IMR-90 (cell line): ENCODE results near the gene DLK2. TPM values are rescaled to one million over a fixed set of nuclear protein-coding genes. Genes with fewer than 3 reads are reported as not detected.

Experiments used
- ATAC-seq: fragments of 200-7000 bp; cut with Tn5 transposase; 2 replicates; pipeline ENCODE4 v1.9.1; 2020; ENCODE audit warnings: low read depth, mild to moderate bottlenecking, moderate library complexity
- BruUV-seq: library from RNA; stranded (reverse); fragments of 400-500 nt; replicated peaks from 2 replicates; lab custom pipeline; 2021; lab: Mats Ljungman, UMichigan
- CTCF ChIA-PET: fragments of 300-600 bp; formaldehyde crosslinking; extraction: SDS; loops from one replicate; lab custom pipeline; 2021; ENCODE audit warnings: antibody characterized with exemption; lab: Yijun Ruan, JAX
- POLR2A ChIA-PET: fragments of 300-600 bp; sonication (Branson Sonifier 250); formaldehyde crosslinking; loops from one replicate; lab custom pipeline; 2022; ENCODE audit warnings: antibody characterized with exemption; ENCODE audit not compliant: unreplicated experiment; lab: Charles Lee
- DNase-seq: peaks from one replicate; pipeline ENCODE4 v3.0.0; 2013
- H2AFZ ChIP-seq: replicated peaks from 2 replicates; pipeline ENCODE3; 2013; ENCODE audit warnings: low read length, mild to moderate bottlenecking; ENCODE audit not compliant: poor library complexity
- H2AK5ac ChIP-seq: 2 replicates; pipeline ENCODE4 v1.6.1; 2013; ENCODE audit warnings: low read depth, low read length, inconsistent platforms
- H2AK9ac ChIP-seq: replicated peaks from 2 replicates; pipeline ENCODE3; 2013; ENCODE audit warnings: mild to moderate bottlenecking, low read depth, low read length, moderate library complexity; ENCODE audit not compliant: poor library complexity
- H2BK120ac ChIP-seq: 2 replicates; pipeline ENCODE4 v1.6.1; 2013; ENCODE audit warnings: low read depth, low read length, inconsistent platforms
- H2BK15ac ChIP-seq: 3 replicates; pipeline ENCODE4 v1.6.1; 2013; ENCODE audit warnings: low read depth, low read length, inconsistent platforms
- H2BK20ac ChIP-seq: 2 replicates; pipeline ENCODE4 v1.6.1; 2013; ENCODE audit warnings: low read depth, mild to moderate bottlenecking, inconsistent platforms, low read length, moderate library complexity
- H2BK5ac ChIP-seq: 2 replicates; pipeline ENCODE4 v1.6.1; 2013; ENCODE audit warnings: mild to moderate bottlenecking, low read depth, low read length, inconsistent platforms; ENCODE audit not compliant: poor library complexity, severe bottlenecking
- H3K14ac ChIP-seq: replicated peaks from 2 replicates; pipeline ENCODE4 v1.6.1; 2013; ENCODE audit warnings: low read depth, low read length, inconsistent platforms
- H3K18ac ChIP-seq: 2 replicates; pipeline ENCODE4 v1.6.1; 2013; ENCODE audit warnings: low read depth, low read length, control low read depth
- H3K23ac ChIP-seq: 2 replicates; pipeline ENCODE4 v1.6.1; 2013; ENCODE audit warnings: low read depth, low read length, inconsistent platforms
- H3K27ac ChIP-seq: 2 replicates; pipeline ENCODE4 v1.5.1; 2013; ENCODE audit warnings: mild to moderate bottlenecking, control low read depth, low read length; ENCODE audit not compliant: insufficient read depth
- H3K27me3 ChIP-seq: 2 replicates; pipeline ENCODE4 v1.6.1; 2013; ENCODE audit warnings: low read length; ENCODE audit not compliant: control insufficient read depth, insufficient read depth
- H3K36me3 ChIP-seq: 2 replicates; pipeline ENCODE4 v1.6.1; 2013; ENCODE audit warnings: low read length, mixed read lengths; ENCODE audit not compliant: control insufficient read depth, insufficient read depth
- H3K4ac ChIP-seq: 2 replicates; pipeline ENCODE4 v1.6.1; 2013; ENCODE audit warnings: low read depth, low read length, inconsistent platforms
- H3K4me1 ChIP-seq: 2 replicates; pipeline ENCODE4 v1.6.1; 2013; ENCODE audit warnings: low read length, mixed read lengths; ENCODE audit not compliant: control insufficient read depth, insufficient read depth
- H3K4me2 ChIP-seq: 2 replicates; pipeline ENCODE4 v1.6.1; 2013; ENCODE audit warnings: low read depth, mild to moderate bottlenecking, control low read depth, low read length, moderate library complexity
- H3K4me3 ChIP-seq: 2 replicates; pipeline ENCODE4 v1.5.1; 2013; ENCODE audit warnings: low read depth, mild to moderate bottlenecking, control low read depth, low read length, moderate library complexity; ENCODE audit not compliant: insufficient read depth
- H3K56ac ChIP-seq: 2 replicates; pipeline ENCODE4 v1.6.1; 2013; ENCODE audit warnings: low read length, inconsistent platforms; ENCODE audit not compliant: insufficient read depth; ENCODE audit errors: extremely low read depth
- H3K79me1 ChIP-seq, 2 experiments: 2 replicates each; pipeline ENCODE4 v1.6.1; 2013; ENCODE audit warnings: low read length in 2 of 2, inconsistent platforms in 1 of 2, low read depth in 1 of 2
- H3K9ac ChIP-seq: 2 replicates; pipeline ENCODE4 v1.6.1; 2013; ENCODE audit warnings: low read depth, low read length, control low read depth
- H3K9me1 ChIP-seq: 2 replicates; pipeline ENCODE4 v1.6.1; 2013; ENCODE audit warnings: low read length, inconsistent platforms; ENCODE audit not compliant: insufficient read depth
- H3K9me3 ChIP-seq: 2 replicates; pipeline ENCODE4 v1.6.1; 2013; ENCODE audit warnings: low read length; ENCODE audit not compliant: control insufficient read depth, insufficient read depth
- H4K20me1 ChIP-seq: 2 replicates; pipeline ENCODE4 v1.6.1; 2013; ENCODE audit warnings: low read length, inconsistent platforms; ENCODE audit not compliant: insufficient read depth
- H4K5ac ChIP-seq: 2 replicates; pipeline ENCODE4 v1.6.1; 2013; ENCODE audit warnings: mild to moderate bottlenecking, low read depth, low read length, control low read depth
- H4K8ac ChIP-seq, 2 experiments: 2 replicates each; pipeline ENCODE4 v1.6.1; 2013; ENCODE audit warnings: low read depth in 2 of 2, low read length in 2 of 2, control low read depth in 1 of 2, inconsistent platforms in 1 of 2
- H4K91ac ChIP-seq: 2 replicates; pipeline ENCODE4 v1.6.1; 2013; ENCODE audit warnings: low read depth, low read length, inconsistent platforms; ENCODE audit not compliant: insufficient read depth
- FOS ChIP-seq: fragments of 150-350 bp; IDR thresholded peaks from 2 replicates; pipeline ENCODE4 v1.6.1; 2016; ENCODE audit warnings: low read depth, low read length
- RAD21 ChIP-seq: IDR thresholded peaks from 2 replicates; pipeline ENCODE4 v1.6.1; 2012; ENCODE audit warnings: low read length, improper control_type of control experiment
- RFX5 ChIP-seq: IDR thresholded peaks from 2 replicates; pipeline ENCODE4 v1.8.0; 2012; ENCODE audit warnings: low read depth, mild to moderate bottlenecking, low read length, moderate library complexity
- WGBS, 2 experiments: methylation state at CpG; one replicate each; pipeline versions ENCODE4 v1.1.5 to v1.1.7; 2013; ENCODE audit warnings: missing lambda C conversion rate in 2 of 2; ENCODE audit not compliant: insufficient read length in 1 of 2; ENCODE audit errors: extremely low coverage in 2 of 2; 5-methylcytosine and 5-hydroxymethylcytosine counted together
- dilution Hi-C: fragments of 300-500 bp; cut with HindIII; formaldehyde crosslinking; loops from one replicate; pipeline ENCODE4 v1.14.3; 2018; ENCODE audit warnings: low sequenced_read_pairs; ENCODE audit not compliant: unreplicated experiment
- in situ Hi-C: fragments of 300-500 bp; cut with MboI; formaldehyde crosslinking; loops from 3 replicates; pipeline ENCODE4 v1.14.3; 2019; ENCODE audit warnings: low sequenced_read_pairs, inconsistent platforms, mixed read lengths
- intact Hi-C: fragments of 100-400 bp; cut with micrococcal nuclease; formaldehyde crosslinking; loops from 2 replicates; pipeline ENCODE4 v1.10.0; 2022
- polyA plus RNA-seq, 3 experiments: library from polyadenylated mRNA; depleted of rRNA; stranded (reverse); fragments of >200 nt; gene quantifications; 2 replicates each; pipeline ENCODE4 v1.2.3, GENCODE V29; 2012; ENCODE audit warnings: low replicate concordance in 1 of 3
- total RNA-seq: library from RNA; depleted of rRNA; stranded (reverse); fragments of >200 nt; gene quantifications from 2 replicates; pipeline ENCODE4 v1.2.3, GENCODE V29; 2012

The DLK2 gene
- total and polyA plus RNA-seq, 2 of the 4 experiments (the other 2 are of a cell fraction): 0.90 to 2.8 TPM

- in situ Hi-C loops: no loop called here
- intact Hi-C loops: no loop called here
- no CpG with 5 or more reads among the region's 9 CpGs for WGBS, 2 experiments
These were observed 2.3 kb upstream of the DLK2 start for GRCh38 chr6:43457643-43458042.

More at GRCh38 chr6:43457643-43458042, 2.3 kb upstream of the DLK2 start:
- Histone ChIP-seq H3K9me3 (no peaks in the 10 kb centered on the region; the same call in 1 of the 2 replicates), H3K36me3 (peaks cover 4% of the 10 kb centered on the region; the same call in 1 of the 2 replicates), H3K56ac (no peak overlapping the region), H2BK5ac (no peak overlapping the region), H3K23ac (no peak overlapping the region), H3K4me2 (no peak overlapping the region), H3K18ac (no peak overlapping the region), H3K9me1 (no peaks in the 10 kb centered on the region), H3K79me1 (no peaks in the 10 kb centered on the region), H2BK15ac (no peak overlapping the region), H3K27me3 (peaks cover 24% of the 10 kb centered on the region), H3K4ac (no peak overlapping the region), H2AK9ac (no peak overlapping the region), H2AK5ac (no peak overlapping the region), H4K8ac (no peak overlapping the region), H2AFZ (no peak overlapping the region), H4K91ac (no peak overlapping the region), H3K4me1 (peaks cover 2% of the 10 kb centered on the region; the same call in 1 of the 2 replicates), H4K20me1 (no peaks in the 10 kb centered on the region), H3K4me3 (no peak overlapping the region), H2BK20ac (no peak overlapping the region), H3K14ac (no peak overlapping the region), H3K27ac (no peak overlapping the region), H3K9ac (no peak overlapping the region), H2BK120ac (no peak overlapping the region), H4K5ac (no peak overlapping the region)
- no peak for TF ChIP-seq RAD21
- TF ChIP-seq FOS: no peak
- no peak for TF ChIP-seq RFX5
- no TSS peak for BruUV-seq
- POLR2A ChIA-PET: no interaction called here
- dilution Hi-C loops: no loop called here
- CTCF ChIA-PET: interaction anchor here (0.6 to 1.0 kb wide), 2 partner anchors 50 to 217 kb away, joined by 3 read pairs; no protein-coding TSS in a partner anchor
- DNase-seq: no peak
- ATAC-seq: no peak
